Measurements from ENCODE around the gene SRGAP2B. TPM values are rescaled to one million over a fixed set of nuclear protein-coding genes. Genes with fewer than 3 reads are reported as not detected.
"Not testable (repeated sequence)": the region's sequence is repeated elsewhere in the genome, so short reads cannot be mapped to it uniquely, and the experiment has no call there.

SRGAP2B gene
- total and polyA plus RNA-seq, 4 donors, result 5.8 to 49.8 (median 25.3) TPM

GRCh38 chr1:145008388-145008787 is 86.7 kb downstream of the SRGAP2B start:
- ATAC-seq (ENCODE audit: insufficient read depth, low FRiP score), result peak; percentile 46
- not testable (repeated sequence) for H3K4me3 ChIP-seq; H3K9me3 ChIP-seq (ENCODE audit: control insufficient read depth in 4 of 4, insufficient read depth in 3 of 4, low read length in 3 of 4); H3K4me1 ChIP-seq (ENCODE audit: control insufficient read depth in 5 of 5, insufficient read depth in 5 of 5, low read length in 5 of 5); H3K36me3 ChIP-seq (ENCODE audit: control insufficient read depth in 4 of 4, insufficient read depth in 4 of 4, low read length in 4 of 4); H3K27me3 ChIP-seq (ENCODE audit: control insufficient read depth in 3 of 3, insufficient read depth in 3 of 3, low read length in 2 of 3); H3K27ac ChIP-seq (ENCODE audit: low read depth in 1 of 2, low read length in 1 of 2); H3K9ac ChIP-seq (ENCODE audit: insufficient read depth in 1 of 2, low read length in 2 of 2); DNase-seq
- WGBS, 2 donors, result no CpG with 5 or more reads among the region's 4 CpGs

- 66 to 76% methylated on average over 2 of the region's 3 CpGs for WGBS, 2 donors
Measured at GRCh38 chr1:145005142-145005541, 90.0 kb downstream of the SRGAP2B start.

GRCh38 chr1:145001381-145001780 is 93.7 kb downstream of the SRGAP2B start:
- H3K36me3 ChIP-seq (ENCODE audit: control insufficient read depth in 4 of 4, insufficient read depth in 4 of 4, low read length in 4 of 4); DNase-seq; H3K27ac ChIP-seq (ENCODE audit: low read depth in 1 of 2, low read length in 1 of 2); H3K9me3 ChIP-seq (ENCODE audit: control insufficient read depth in 4 of 4, insufficient read depth in 3 of 4, low read length in 3 of 4); H3K27me3 ChIP-seq (ENCODE audit: control insufficient read depth in 3 of 3, insufficient read depth in 3 of 3, low read length in 2 of 3); ATAC-seq (ENCODE audit: insufficient read depth, low FRiP score); H3K4me1 ChIP-seq (ENCODE audit: control insufficient read depth in 5 of 5, insufficient read depth in 5 of 5, low read length in 5 of 5); H3K4me3 ChIP-seq; H3K9ac ChIP-seq (ENCODE audit: insufficient read depth in 1 of 2, low read length in 2 of 2): not testable (repeated sequence)
- WGBS, 2 donors, result 90 to 100% methylated on average over 2 to 3 of the region's 3 CpGs

More at GRCh38 chr1:145005142-145005541, 90.0 kb downstream of the SRGAP2B start:
- not testable (repeated sequence) for DNase-seq; H3K27me3 ChIP-seq (ENCODE audit: control insufficient read depth in 3 of 3, insufficient read depth in 3 of 3, low read length in 2 of 3); ATAC-seq (ENCODE audit: insufficient read depth, low FRiP score); H3K4me3 ChIP-seq; H3K4me1 ChIP-seq (ENCODE audit: control insufficient read depth in 5 of 5, insufficient read depth in 5 of 5, low read length in 5 of 5); H3K27ac ChIP-seq (ENCODE audit: low read depth in 1 of 2, low read length in 1 of 2); H3K9ac ChIP-seq (ENCODE audit: insufficient read depth in 1 of 2, low read length in 2 of 2); H3K9me3 ChIP-seq (ENCODE audit: control insufficient read depth in 4 of 4, insufficient read depth in 3 of 4, low read length in 3 of 4); H3K36me3 ChIP-seq (ENCODE audit: control insufficient read depth in 4 of 4, insufficient read depth in 4 of 4, low read length in 4 of 4)

- H3K9ac ChIP-seq (ENCODE audit: insufficient read depth in 1 of 2, low read length in 2 of 2); H3K36me3 ChIP-seq (ENCODE audit: control insufficient read depth in 4 of 4, insufficient read depth in 4 of 4, low read length in 4 of 4); DNase-seq; H3K27ac ChIP-seq (ENCODE audit: low read depth in 1 of 2, low read length in 1 of 2); H3K4me1 ChIP-seq (ENCODE audit: control insufficient read depth in 5 of 5, insufficient read depth in 5 of 5, low read length in 5 of 5); H3K9me3 ChIP-seq (ENCODE audit: control insufficient read depth in 4 of 4, insufficient read depth in 3 of 4, low read length in 3 of 4); ATAC-seq (ENCODE audit: insufficient read depth, low FRiP score); H3K4me3 ChIP-seq; H3K27me3 ChIP-seq (ENCODE audit: control insufficient read depth in 3 of 3, insufficient read depth in 3 of 3, low read length in 2 of 3): not testable (repeated sequence)
- WGBS, 2 donors, result 75% methylated on average over 2 of the region's 4 CpGs; no CpG with 5 or more reads in 1 of the 2 donors
Measured at GRCh38 chr1:145000743-145001326, 94.3 kb downstream of the SRGAP2B start.

- H3K4me1 ChIP-seq (ENCODE audit: control insufficient read depth in 5 of 5, insufficient read depth in 5 of 5, low read length in 5 of 5); H3K27ac ChIP-seq (ENCODE audit: low read depth in 1 of 2, low read length in 1 of 2); H3K4me3 ChIP-seq; ATAC-seq (ENCODE audit: insufficient read depth, low FRiP score); DNase-seq; H3K27me3 ChIP-seq (ENCODE audit: control insufficient read depth in 3 of 3, insufficient read depth in 3 of 3, low read length in 2 of 3); H3K9ac ChIP-seq (ENCODE audit: insufficient read depth in 1 of 2, low read length in 2 of 2); H3K9me3 ChIP-seq (ENCODE audit: control insufficient read depth in 4 of 4, insufficient read depth in 3 of 4, low read length in 3 of 4); H3K36me3 ChIP-seq (ENCODE audit: control insufficient read depth in 4 of 4, insufficient read depth in 4 of 4, low read length in 4 of 4): not testable (repeated sequence)
- no CpG with 5 or more reads among the region's 5 CpGs for WGBS, 2 donors
Measured at GRCh38 chr1:145000074-145000742, 94.9 kb downstream of the SRGAP2B start.

GRCh38 chr1:144998981-144999273 is 96.2 kb downstream of the SRGAP2B start:
- H3K36me3 ChIP-seq (ENCODE audit: control insufficient read depth in 4 of 4, insufficient read depth in 4 of 4, low read length in 4 of 4); H3K27ac ChIP-seq (ENCODE audit: low read depth in 1 of 2, low read length in 1 of 2); ATAC-seq (ENCODE audit: insufficient read depth, low FRiP score); H3K9me3 ChIP-seq (ENCODE audit: control insufficient read depth in 4 of 4, insufficient read depth in 3 of 4, low read length in 3 of 4); H3K27me3 ChIP-seq (ENCODE audit: control insufficient read depth in 3 of 3, insufficient read depth in 3 of 3, low read length in 2 of 3); H3K4me3 ChIP-seq; H3K4me1 ChIP-seq (ENCODE audit: control insufficient read depth in 5 of 5, insufficient read depth in 5 of 5, low read length in 5 of 5); DNase-seq; H3K9ac ChIP-seq (ENCODE audit: insufficient read depth in 1 of 2, low read length in 2 of 2): not testable (repeated sequence)
- 81 to 87% methylated on average over 1 of the region's 2 CpGs for WGBS, 2 donors

- not testable (repeated sequence) for H3K27ac ChIP-seq (ENCODE audit: low read depth in 1 of 2, low read length in 1 of 2); H3K4me1 ChIP-seq (ENCODE audit: control insufficient read depth in 5 of 5, insufficient read depth in 5 of 5, low read length in 5 of 5); H3K9ac ChIP-seq (ENCODE audit: insufficient read depth in 1 of 2, low read length in 2 of 2); DNase-seq; H3K9me3 ChIP-seq (ENCODE audit: control insufficient read depth in 4 of 4, insufficient read depth in 3 of 4, low read length in 3 of 4); H3K36me3 ChIP-seq (ENCODE audit: control insufficient read depth in 4 of 4, insufficient read depth in 4 of 4, low read length in 4 of 4); H3K27me3 ChIP-seq (ENCODE audit: control insufficient read depth in 3 of 3, insufficient read depth in 3 of 3, low read length in 2 of 3); H3K4me3 ChIP-seq; ATAC-seq (ENCODE audit: insufficient read depth, low FRiP score)
- 72 to 78% methylated on average over 2 to 3 of the region's 5 CpGs for WGBS, 2 donors
Measured at GRCh38 chr1:144998134-144998980, 96.8 kb downstream of the SRGAP2B start.

- ATAC-seq (ENCODE audit: insufficient read depth, low FRiP score); H3K4me1 ChIP-seq (ENCODE audit: control insufficient read depth in 5 of 5, insufficient read depth in 5 of 5, low read length in 5 of 5); H3K27me3 ChIP-seq (ENCODE audit: control insufficient read depth in 3 of 3, insufficient read depth in 3 of 3, low read length in 2 of 3); H3K9me3 ChIP-seq (ENCODE audit: control insufficient read depth in 4 of 4, insufficient read depth in 3 of 4, low read length in 3 of 4); H3K27ac ChIP-seq (ENCODE audit: low read depth in 1 of 2, low read length in 1 of 2); H3K4me3 ChIP-seq; H3K36me3 ChIP-seq (ENCODE audit: control insufficient read depth in 4 of 4, insufficient read depth in 4 of 4, low read length in 4 of 4); H3K9ac ChIP-seq (ENCODE audit: insufficient read depth in 1 of 2, low read length in 2 of 2): not testable (repeated sequence)
- peak in 1 of 3 donors; percentile 10 for DNase-seq
Measured at GRCh38 chr1:144995833-144996410, 99.2 kb downstream of the SRGAP2B start.
